PC-3 (cell line): ENCODE measurements around the gene PDE11A.

Source experiments
- EZH2 ChIP-seq: fragments of 300-600 bp; sonication (generic); IDR thresholded peaks from one replicate; pipeline ENCODE4 v1.6.1; 2017; ENCODE audit warnings: antibody characterized with exemption, mild to moderate bottlenecking, low read length; ENCODE audit not compliant: unreplicated experiment
- EZH2phosphoT487 ChIP-seq: fragments of 300-600 bp; sonication (generic); IDR thresholded peaks from 2 replicates; pipeline ENCODE4 v1.6.1; 2018; ENCODE audit warnings: mild to moderate bottlenecking, antibody characterized with exemption, low read length, borderline replicate concordance
- TF ChIP-seq, protein P1 (sequence below): fragments of 300-600 bp; sonication (generic); conservative IDR thresholded peaks from 2 replicates; pipeline ENCODE4 v1.5.1; 2017; ENCODE audit warnings: antibody characterized with exemption, low read depth, mild to moderate bottlenecking, low read length

DNA sequence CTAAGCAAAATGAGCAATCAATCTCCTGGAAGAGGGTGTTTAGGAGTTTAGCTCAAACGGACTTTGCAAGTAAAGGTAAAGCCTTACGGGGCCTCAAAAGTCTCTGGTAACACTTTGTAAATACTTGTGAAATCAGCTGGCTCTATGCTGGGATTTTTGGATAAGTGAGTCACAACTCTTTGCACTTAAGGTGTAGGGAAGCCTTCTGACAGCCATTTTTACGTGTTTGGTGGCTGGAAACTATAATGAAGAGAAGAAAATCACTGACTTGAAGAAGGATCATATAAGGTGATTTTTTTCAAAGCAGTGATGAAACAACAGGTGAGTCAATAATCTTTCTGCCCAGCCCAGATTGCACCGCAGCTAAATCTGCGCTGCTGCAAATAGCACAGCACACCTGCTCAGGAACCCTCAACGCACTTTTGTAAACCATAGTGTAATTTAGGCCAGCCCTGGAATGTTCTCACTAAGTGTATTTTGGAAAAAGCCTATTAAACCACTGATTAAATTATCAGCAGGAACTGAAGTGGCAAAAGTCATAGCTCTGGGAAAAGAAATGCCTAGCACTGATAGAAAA lies 461.2 kb downstream of the PDE11A start:
- TF ChIP-seq EZH2: no peak
- TF ChIP-seq, protein P1, sequence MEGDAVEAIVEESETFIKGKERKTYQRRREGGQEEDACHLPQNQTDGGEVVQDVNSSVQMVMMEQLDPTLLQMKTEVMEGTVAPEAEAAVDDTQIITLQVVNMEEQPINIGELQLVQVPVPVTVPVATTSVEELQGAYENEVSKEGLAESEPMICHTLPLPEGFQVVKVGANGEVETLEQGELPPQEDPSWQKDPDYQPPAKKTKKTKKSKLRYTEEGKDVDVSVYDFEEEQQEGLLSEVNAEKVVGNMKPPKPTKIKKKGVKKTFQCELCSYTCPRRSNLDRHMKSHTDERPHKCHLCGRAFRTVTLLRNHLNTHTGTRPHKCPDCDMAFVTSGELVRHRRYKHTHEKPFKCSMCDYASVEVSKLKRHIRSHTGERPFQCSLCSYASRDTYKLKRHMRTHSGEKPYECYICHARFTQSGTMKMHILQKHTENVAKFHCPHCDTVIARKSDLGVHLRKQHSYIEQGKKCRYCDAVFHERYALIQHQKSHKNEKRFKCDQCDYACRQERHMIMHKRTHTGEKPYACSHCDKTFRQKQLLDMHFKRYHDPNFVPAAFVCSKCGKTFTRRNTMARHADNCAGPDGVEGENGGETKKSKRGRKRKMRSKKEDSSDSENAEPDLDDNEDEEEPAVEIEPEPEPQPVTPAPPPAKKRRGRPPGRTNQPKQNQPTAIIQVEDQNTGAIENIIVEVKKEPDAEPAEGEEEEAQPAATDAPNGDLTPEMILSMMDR: no peak
- TF ChIP-seq EZH2phosphoT487: no peak
